Measurements from ENCODE around the gene FBXL16.

GRCh38 chr16:680625-680945, 25.0 kb downstream of the FBXL16 start:
- TF ChIP-seq TAF1 (IDR thresholded peaks at IDR 0.05; ENCODE audit: low read depth, low read length) (no peak), POLR2A (IDR thresholded peaks at IDR 0.05; ENCODE audit: low read depth, low read length) (no peak)
